GM19035 (cell line): ENCODE data around the gene RPS6KA5.
"Not testable (repeated sequence)": the region's sequence is repeated elsewhere in the genome, so short reads cannot be mapped to it uniquely, and the experiment has no call there.

Experiments
- ATAC-seq: cut with Tn5 transposase; IDR thresholded peaks from one replicate; pipeline ENCODE4 v1.9.1; 2021; ENCODE audit not compliant: unreplicated experiment

The RPS6KA5 gene

DNA sequence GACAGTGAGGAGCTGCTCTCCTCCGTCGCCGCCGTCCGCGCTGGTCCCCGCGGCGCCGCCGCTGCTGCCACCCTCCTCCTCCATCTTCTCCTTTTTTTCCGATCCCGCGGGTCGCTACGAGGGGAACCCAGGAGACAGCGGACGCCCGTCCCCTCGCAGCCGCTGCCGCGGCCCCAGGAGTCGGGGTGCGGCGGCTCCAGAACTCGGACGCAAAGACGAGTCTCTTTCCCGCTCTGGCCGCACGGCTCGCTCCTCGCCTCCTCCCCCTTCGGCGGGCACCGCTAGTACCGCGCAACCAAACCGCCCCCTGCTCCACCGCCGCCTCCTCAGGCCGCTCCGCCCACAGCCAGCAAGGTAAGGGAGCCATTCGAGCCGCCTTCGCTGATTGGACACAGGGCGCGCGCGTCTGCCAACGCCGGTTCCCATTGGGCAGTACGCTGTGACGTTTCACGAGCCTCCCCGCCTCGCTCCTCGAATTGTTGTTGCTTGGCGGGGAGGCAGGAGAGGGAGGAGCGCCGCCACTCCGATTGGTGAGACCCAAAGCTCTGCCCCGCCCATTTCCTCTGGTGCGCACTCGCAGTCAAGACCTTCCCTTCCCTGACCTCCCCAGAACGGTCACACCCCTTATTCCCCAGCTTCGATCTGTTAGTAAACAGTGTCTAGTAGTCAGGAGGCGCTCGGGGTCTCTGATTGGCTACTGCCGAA is at the start of gene RPS6KA5:
RPS6KA5 (minus strand) TSS at position 291 of the 705 bp plus-strand sequence; CDS start at position 84, 207 bp downstream.
- ATAC-seq: peak; percentile 81

GRCh38 chr14:91108941-91109611 is 48.6 kb upstream of the RPS6KA5 start:
- ATAC-seq: no peak

- no peak for ATAC-seq
These were observed 42.7 kb upstream of the RPS6KA5 start for GRCh38 chr14:91103116-91103515.

DNA sequence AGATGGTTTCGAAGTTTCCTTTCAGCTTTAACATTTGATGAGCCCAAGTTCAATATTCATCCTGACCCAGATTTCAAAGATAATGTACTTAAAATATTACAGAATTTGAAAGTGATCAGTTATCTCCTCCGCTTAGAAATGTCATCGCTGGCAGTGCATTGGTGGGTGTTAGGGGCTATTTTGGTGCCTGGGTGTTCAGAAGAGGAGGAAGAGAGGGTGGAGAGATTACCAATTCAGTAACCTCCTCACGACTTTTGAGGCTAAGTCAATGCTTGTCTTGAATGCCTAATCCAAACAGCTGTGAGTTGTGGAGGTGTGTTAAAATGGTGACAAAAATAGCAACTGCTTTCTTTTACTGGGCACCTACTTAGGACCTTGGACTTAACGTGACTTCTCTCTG is 39.7 kb upstream of the RPS6KA5 start:
- no peak for ATAC-seq

DNA sequence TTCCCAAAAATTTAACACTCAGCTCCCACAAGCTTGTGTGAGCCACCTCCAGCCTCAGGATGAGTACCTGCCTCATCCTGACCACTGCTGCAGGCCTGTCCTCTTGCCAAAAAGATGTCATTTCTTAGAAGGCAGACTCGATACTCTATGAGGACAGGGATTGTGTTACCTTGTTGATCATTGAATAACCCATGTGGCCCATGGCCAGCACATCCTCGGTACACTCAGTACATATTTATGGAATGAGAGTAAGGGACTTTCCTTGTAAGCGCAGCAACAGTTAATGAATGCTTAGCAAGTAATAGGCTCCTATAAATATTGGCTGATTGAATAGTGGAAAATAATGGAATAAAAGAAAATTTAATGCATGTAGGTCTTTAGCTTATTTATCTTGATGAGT is 38.1 kb upstream of the RPS6KA5 start:
- ATAC-seq: no peak

- not testable (repeated sequence) for ATAC-seq
These were observed 37.2 kb upstream of the RPS6KA5 start for GRCh38 chr14:91097657-91098056.

GRCh38 chr14:91095178-91095577 is 34.7 kb upstream of the RPS6KA5 start:
- ATAC-seq: no peak

GRCh38 chr14:91094772-91095171 is 34.3 kb upstream of the RPS6KA5 start:
- ATAC-seq: no peak

DNA sequence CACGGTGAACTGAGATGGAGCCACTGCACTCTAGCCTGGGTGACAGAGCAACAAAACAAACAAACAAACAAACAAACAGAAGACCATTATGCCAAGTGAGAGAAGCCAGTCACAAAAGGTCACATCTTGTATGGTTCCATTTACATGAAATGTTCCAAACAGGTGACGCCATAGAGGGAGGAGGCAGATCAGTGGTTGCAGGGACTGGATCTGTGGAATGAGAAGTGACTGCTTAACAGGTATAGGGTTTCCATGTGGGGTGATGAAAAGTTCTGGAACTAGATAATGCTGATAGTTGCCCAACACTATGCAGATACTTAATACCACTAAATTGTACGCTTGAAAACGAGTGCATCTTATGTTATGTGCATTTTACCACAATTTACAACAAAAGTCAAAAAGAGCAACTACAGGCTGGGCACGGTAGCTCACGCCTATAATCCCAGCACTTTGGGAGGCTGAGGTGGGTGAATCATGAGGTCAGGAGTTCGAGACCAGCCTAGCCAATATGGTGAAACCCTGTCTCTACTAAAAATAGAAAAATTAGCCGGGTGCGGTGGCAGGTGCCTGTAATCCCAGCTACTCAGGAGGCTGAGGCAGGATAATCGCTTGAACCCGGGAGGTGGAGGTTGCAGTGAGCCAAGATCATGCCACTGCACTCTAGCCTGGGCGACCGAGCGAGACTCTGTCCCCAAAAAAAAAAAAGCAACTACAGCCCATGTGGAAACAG is 33.5 kb upstream of the RPS6KA5 start:
- ATAC-seq: not testable (repeated sequence)

- no peak for ATAC-seq
These were observed 31.6 kb upstream of the RPS6KA5 start for GRCh38 chr14:91092073-91092472.

DNA sequence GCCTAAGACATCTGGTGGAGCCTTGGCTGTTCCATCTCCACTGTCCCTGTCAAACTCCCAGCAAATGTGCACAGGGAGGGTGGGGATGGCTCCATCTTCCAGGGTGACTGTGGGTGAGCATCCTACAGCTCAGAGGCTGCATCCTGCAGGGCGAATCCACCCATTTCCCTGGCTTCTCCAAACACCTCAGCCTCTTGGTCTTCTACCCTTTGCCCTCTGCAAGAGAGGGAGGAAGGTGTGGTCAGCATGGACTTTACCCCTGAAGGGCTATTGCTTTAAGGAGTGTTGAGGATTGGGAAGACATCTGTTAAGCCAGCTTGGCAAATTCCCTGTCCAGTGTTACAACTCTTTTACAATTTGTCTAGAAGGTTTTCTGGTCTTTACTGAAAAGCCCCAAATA is 30.3 kb upstream of the RPS6KA5 start:
- no peak for ATAC-seq

- ATAC-seq: no peak
These were observed 29.6 kb upstream of the RPS6KA5 start for GRCh38 chr14:91089958-91090535.

- no peak for ATAC-seq
These were observed 28.3 kb upstream of the RPS6KA5 start for GRCh38 chr14:91088585-91089235.

DNA sequence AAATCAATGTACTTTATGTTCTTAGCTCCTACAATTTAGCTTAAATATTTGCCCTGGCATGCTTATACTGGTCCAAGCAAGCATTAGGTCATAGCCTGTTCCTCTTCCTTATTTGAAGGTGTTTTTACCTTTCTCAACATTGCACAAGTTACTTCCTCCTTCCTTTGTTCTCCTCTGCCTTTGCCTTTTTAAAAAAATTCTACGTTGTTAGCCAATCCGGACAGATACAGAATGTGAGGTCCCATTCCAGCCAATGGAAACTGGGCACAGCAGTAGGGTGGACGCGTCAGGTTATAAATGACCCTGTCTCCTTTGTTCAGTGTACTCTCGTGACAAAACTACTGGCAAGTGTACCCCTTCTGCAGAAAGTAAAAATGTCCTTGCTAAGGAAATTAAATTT is 27.0 kb upstream of the RPS6KA5 start:
- not testable (repeated sequence) for ATAC-seq

GRCh38 chr14:91084516-91084915 is 24.1 kb upstream of the RPS6KA5 start:
- no peak for ATAC-seq

DNA sequence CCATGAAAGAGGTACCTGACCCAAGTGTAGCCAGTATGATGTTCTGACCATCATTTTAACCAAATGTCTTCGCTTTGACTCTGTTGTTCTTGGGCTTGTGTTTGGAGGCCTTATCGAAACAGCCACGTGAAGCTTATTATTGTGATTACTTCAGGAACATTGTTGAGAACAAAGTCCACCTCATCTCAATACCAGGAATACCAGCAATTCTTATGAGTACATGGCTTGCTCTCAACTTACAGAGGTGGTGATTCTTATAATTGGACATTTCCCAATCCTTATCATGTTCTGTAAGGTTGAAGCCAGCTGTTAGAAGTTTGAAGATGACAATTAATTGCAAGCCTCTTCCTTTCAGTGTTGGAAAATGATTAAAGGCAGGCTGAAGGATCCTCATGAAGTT is 21.8 kb upstream of the RPS6KA5 start:
- ATAC-seq: no peak

- ATAC-seq: no peak
These were observed 19.6 kb upstream of the RPS6KA5 start for GRCh38 chr14:91080071-91080470.

DNA sequence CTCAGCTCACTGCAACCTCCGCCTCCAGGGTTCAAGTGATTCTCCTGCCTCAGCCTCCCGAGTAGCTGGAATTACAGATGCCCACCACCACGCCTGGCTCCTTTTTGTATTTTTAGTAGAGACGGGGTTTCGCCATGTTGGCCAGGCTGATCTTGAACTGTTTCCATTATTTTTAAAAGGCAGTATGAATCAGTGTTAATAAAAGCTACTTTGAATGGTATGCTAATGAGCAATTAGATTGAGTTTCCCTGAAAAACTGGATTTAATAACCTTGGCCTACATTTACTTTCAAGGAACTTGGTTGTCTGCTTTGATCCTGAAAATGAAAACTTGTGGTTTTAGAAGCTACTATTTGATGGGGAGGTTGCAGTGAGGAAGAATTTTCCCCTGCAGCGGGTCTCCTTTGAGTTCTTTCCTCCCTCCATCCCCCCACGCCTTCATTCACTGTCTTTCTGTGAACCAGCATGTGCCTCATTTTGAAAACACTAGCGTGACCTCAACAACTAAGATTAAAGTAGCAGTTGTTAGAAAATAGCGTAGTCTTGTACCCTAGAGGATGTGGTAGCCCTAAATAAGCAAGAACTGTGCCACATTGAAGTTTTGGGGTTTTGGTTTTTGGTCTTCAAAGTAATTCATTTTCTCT is 17.8 kb upstream of the RPS6KA5 start:
- ATAC-seq: no peak

DNA sequence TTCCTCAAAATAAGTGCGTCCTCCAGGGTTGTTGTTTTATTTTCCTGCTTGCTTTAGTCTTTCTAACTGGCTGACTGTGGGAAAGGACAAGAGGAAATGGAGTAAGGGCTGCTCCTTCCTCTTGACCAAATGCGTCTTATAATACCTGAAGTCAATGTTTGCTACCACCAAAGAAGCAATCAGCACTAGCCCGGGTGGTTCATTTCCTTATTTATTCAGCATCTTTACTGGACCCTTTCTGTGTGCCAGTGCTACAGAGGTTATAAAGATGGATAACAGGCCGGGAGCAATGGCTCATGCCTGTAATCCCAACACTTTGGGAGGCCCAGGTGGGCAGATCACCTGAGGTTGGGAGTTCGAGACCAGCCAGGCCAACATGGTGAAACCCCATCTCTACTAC is 15.1 kb upstream of the RPS6KA5 start:
- no peak for ATAC-seq

DNA sequence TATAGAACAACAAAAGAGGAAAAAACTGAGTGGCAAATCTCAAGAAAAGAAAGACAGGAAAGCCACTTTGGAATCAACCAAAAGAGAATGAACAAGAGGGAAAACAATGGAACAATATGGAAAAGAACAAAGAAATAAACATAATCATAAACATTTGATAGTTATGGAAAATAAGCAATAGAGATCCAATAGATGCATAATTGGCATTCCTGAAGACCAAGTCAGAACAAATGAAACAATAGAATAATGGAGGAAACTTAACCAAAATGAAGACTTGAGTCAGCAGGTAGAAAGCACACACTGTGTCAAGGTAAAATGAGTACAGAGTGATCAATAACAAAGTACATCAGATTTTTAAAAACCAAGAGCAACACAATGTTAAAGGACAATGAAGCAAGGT is 10.1 kb upstream of the RPS6KA5 start:
- no peak for ATAC-seq

GRCh38 chr14:91068642-91069041 is 8.2 kb upstream of the RPS6KA5 start:
- no peak for ATAC-seq
